ENCODE results near the gene ARFGAP1. TPM values are rescaled to one million over a fixed set of nuclear protein-coding genes. Genes with fewer than 3 reads are reported as not detected.
"Not testable (repeated sequence)": the region's sequence is repeated elsewhere in the genome, so short reads cannot be mapped to it uniquely, and the experiment has no call there.

The ARFGAP1 gene
- total RNA-seq, 1 donor from 2014 or later: 44.7 TPM

GRCh38 chr20:63334356-63334755, 61.7 kb downstream of the ARFGAP1 start:
- TF ChIP-seq, protein P1, sequence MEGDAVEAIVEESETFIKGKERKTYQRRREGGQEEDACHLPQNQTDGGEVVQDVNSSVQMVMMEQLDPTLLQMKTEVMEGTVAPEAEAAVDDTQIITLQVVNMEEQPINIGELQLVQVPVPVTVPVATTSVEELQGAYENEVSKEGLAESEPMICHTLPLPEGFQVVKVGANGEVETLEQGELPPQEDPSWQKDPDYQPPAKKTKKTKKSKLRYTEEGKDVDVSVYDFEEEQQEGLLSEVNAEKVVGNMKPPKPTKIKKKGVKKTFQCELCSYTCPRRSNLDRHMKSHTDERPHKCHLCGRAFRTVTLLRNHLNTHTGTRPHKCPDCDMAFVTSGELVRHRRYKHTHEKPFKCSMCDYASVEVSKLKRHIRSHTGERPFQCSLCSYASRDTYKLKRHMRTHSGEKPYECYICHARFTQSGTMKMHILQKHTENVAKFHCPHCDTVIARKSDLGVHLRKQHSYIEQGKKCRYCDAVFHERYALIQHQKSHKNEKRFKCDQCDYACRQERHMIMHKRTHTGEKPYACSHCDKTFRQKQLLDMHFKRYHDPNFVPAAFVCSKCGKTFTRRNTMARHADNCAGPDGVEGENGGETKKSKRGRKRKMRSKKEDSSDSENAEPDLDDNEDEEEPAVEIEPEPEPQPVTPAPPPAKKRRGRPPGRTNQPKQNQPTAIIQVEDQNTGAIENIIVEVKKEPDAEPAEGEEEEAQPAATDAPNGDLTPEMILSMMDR (IDR thresholded peaks at IDR 0.05): no peak
- TF ChIP-seq POLR2AphosphoS5 (IDR thresholded peaks at IDR 0.05; ENCODE audit: insufficient read depth in 1 of 2, low read depth in 1 of 2) (no peak), POLR2A (IDR thresholded peaks at IDR 0.05) (no peak)
- Histone ChIP-seq H3K9me3 (no peaks in the 10 kb centered on the region), H3K36me3 (no peaks in the 10 kb centered on the region), H3K27ac (no peak overlapping the region), H3K4me1 (no peaks in the 10 kb centered on the region), H3K4me3 (no peak overlapping the region), H3K27me3 (no peaks in the 10 kb centered on the region)
- intact Hi-C loops (cut with DNase I): no loop called here
- DNase-seq (ENCODE audit: extremely low spot score in 2 of 2): no peak

DNA sequence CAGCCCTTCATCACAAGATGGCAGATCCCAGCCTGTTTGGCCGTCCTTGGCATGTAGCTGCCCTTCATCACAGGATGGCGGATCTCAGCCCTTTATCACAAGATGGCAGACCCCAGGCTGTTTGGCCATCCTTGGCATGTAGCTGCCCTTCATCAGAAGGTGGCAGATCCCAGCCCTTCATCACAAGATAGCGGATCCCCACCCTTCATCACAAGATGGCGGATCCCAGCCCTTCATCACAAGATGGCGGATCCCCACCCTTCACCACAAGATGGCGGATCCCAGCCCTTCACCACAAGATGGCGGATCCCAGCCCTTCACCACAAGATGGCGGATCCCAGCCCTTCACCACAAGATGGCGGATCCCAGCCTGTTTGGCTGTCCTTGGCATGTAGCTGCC, 62.4 kb downstream of the ARFGAP1 start:
- H3K4me1 ChIP-seq; H3K27ac ChIP-seq; H3K4me3 ChIP-seq; intact Hi-C loops (cut with DNase I); DNase-seq (ENCODE audit: extremely low spot score in 2 of 2); H3K36me3 ChIP-seq; H3K27me3 ChIP-seq; H3K9me3 ChIP-seq: not testable (repeated sequence)

- H3K27me3 ChIP-seq: no peaks in the 10 kb centered on the region
- intact Hi-C loops (cut with DNase I): no loop called here
Measured at GRCh38 chr20:63335711-63336110, 63.1 kb downstream of the ARFGAP1 start.

DNA sequence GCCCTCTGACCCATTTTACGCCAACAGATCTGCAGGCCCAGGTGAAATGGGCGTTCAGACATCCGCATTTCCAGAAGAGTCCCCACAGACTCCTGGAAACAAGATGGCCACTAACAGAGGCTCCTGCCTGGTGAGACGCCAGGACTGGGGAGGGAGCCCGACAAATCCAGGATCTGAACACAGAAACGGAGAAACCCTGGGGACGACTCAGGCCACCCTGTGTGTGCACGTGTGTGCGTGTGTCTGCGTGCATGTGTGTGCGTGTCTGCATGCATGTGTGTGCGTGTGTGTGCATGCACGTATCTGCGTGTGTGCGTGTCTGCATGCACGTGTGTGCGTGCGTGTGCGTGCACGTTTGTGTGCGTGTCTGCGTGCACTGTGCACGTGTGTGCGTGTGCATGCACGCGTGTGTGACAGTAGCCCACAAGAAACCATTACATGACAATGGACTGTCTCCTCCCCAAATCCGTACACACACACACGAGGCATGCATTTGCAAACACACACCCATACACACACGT, 63.7 kb downstream of the ARFGAP1 start:
- no peaks in the 10 kb centered on the region for H3K27me3 ChIP-seq

More at GRCh38 chr20:63335711-63336110, 63.1 kb downstream of the ARFGAP1 start:
- no peak overlapping the region for H3K4me3 ChIP-seq
- DNase-seq (ENCODE audit: extremely low spot score in 2 of 2): no peak
- TF ChIP-seq, protein P1 (IDR thresholded peaks at IDR 0.05): no peak
- no peak for TF ChIP-seq POLR2AphosphoS5 (IDR thresholded peaks at IDR 0.05; ENCODE audit: insufficient read depth in 1 of 2, low read depth in 1 of 2)
- TF ChIP-seq POLR2A (IDR thresholded peaks at IDR 0.05): no peak
- no peaks in the 10 kb centered on the region for H3K36me3 ChIP-seq
- no peaks in the 10 kb centered on the region for H3K4me1 ChIP-seq
- H3K27ac ChIP-seq: no peak overlapping the region
- no peaks in the 10 kb centered on the region for H3K9me3 ChIP-seq

DNA sequence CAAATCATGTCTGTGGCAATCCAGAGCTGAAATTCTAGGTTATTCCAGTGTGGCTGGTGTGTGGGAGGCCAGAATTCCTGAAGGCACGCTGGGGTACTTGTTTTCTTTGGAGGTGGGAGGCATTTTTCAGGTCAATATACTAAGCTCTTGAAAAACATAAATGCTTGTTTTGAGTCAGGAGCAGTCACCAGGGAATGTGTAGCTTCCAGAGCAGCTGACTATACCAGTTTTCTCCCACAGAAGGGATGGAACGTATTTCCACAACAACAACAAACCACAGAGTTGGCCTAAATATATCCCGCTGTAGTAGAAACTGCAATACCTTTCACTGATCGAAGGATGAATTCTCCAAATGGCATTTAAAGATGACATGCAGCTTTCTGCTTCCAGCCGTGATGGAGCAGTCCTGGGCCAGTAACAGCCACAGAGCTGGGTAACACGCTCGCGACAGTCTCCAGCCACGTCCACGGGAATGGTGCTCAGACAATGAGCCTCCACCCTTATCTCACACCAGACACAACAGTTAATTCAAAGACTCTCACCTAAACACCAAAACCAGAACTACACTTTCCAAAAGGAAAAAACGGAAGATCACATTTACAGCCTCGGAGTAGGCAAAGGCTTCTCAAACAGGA, 65.3 kb downstream of the ARFGAP1 start:
- TF ChIP-seq, protein P1 (IDR thresholded peaks at IDR 0.05): no peak
- TF ChIP-seq POLR2AphosphoS5 (IDR thresholded peaks at IDR 0.05; ENCODE audit: insufficient read depth in 1 of 2, low read depth in 1 of 2) (no peak), POLR2A (IDR thresholded peaks at IDR 0.05) (no peak)
- no peak for DNase-seq (ENCODE audit: extremely low spot score in 2 of 2)
- no peaks in the 10 kb centered on the region for H3K27me3 ChIP-seq
- H3K27ac ChIP-seq: no peak overlapping the region
- H3K4me3 ChIP-seq: no peak overlapping the region
- intact Hi-C loops (cut with DNase I): no loop called here
- no peaks in the 10 kb centered on the region for H3K4me1 ChIP-seq
- no peaks in the 10 kb centered on the region for H3K36me3 ChIP-seq
- H3K9me3 ChIP-seq: no peaks in the 10 kb centered on the region

More for the DNA sequence above, 63.7 kb downstream of the ARFGAP1 start:
- no peaks in the 10 kb centered on the region for H3K9me3 ChIP-seq
- TF ChIP-seq POLR2A (IDR thresholded peaks at IDR 0.05): no peak
- no peak for TF ChIP-seq POLR2AphosphoS5 (IDR thresholded peaks at IDR 0.05; ENCODE audit: insufficient read depth in 1 of 2, low read depth in 1 of 2)
- TF ChIP-seq, protein P1 (IDR thresholded peaks at IDR 0.05): no peak
- no peak overlapping the region for H3K27ac ChIP-seq
- no peaks in the 10 kb centered on the region for H3K36me3 ChIP-seq
- DNase-seq (ENCODE audit: extremely low spot score in 2 of 2): no peak
- no peaks in the 10 kb centered on the region for H3K4me1 ChIP-seq
- H3K4me3 ChIP-seq: no peak overlapping the region
- intact Hi-C loops (cut with DNase I): no loop called here

MicroRNAs within 50 kb of the gene (microRNA counts, 767-probe panel; counts per million panel counts)
- microRNA hsa-miR-3196: 238 to 261 counts per million in 2 donors

Small RNAs within 50 kb of the gene (microRNA-seq; reads per million reads assigned to microRNA genes)
- not detected for gene MIR3196 (ENCODE audit: borderline number of aligned reads, borderline replicate concordance)
- gene MIR4326 (ENCODE audit: borderline number of aligned reads, borderline replicate concordance): not detected

Small RNAs within 50 kb of the gene (small RNA-seq; reads per million reads assigned to genes)
- gene MIR3196 (not detected), gene MIR4326 (not detected), gene RNU6-994P (not detected)

Other genes starting within 250 kb of the ARFGAP1 start
- gene YTHDF1, start 56.7 kb upstream of the ARFGAP1 start, total RNA-seq: 27.7 TPM
- 2.7 TPM for gene BIRC7, start 36.9 kb upstream of the ARFGAP1 start, total RNA-seq
- gene NKAIN4, start 18.4 kb upstream of the ARFGAP1 start, total RNA-seq: not detected
- not detected for gene COL20A1, start 20.4 kb downstream of the ARFGAP1 start, total RNA-seq
- 0.25 TPM for gene CHRNA4, start 88.5 kb downstream of the ARFGAP1 start, total RNA-seq
- gene KCNQ2, start 199.8 kb downstream of the ARFGAP1 start, total RNA-seq: 1.2 TPM
- gene EEF1A2, start 226.3 kb downstream of the ARFGAP1 start, total RNA-seq: 9.8 TPM
- gene PPDPF, start 248.0 kb downstream of the ARFGAP1 start, total RNA-seq: 198 TPM

Measured in vagina (tissue), 2 donors.